HL-60 (cell line): Measurements from ENCODE around the gene LRRC73.

Source experiments
- DNase-seq, 2 experiments: peaks; one replicate each; pipeline ENCODE4 v3.0.0-alpha.2; 2010 to 2020; ENCODE audit warnings: low read depth in 1 of 2, low spot score in 1 of 2
- H3K27ac ChIP-seq: fragments of 250-450 bp; sonication (Bioruptor Pico); replicated peaks from 2 replicates; pipeline ENCODE4 v1.5.1; 2020; ENCODE audit warnings: mild to moderate bottlenecking, moderate library complexity
- H3K27me3 ChIP-seq: fragments of 250-450 bp; sonication (Bioruptor Pico); 2 replicates; pipeline ENCODE4 v1.5.1; 2021; ENCODE audit warnings: mild to moderate bottlenecking, moderate library complexity; ENCODE audit not compliant: insufficient read depth, poor library complexity, severe bottlenecking
- H3K4me3 ChIP-seq: replicated peaks from 2 replicates; pipeline ENCODE4 v1.5.1; 2011; ENCODE audit warnings: mild to moderate bottlenecking, control low read depth, low read length; ENCODE audit not compliant: insufficient read depth
- CTCF ChIP-seq: IDR thresholded peaks from one replicate; pipeline ENCODE4 v1.5.1; 2011; ENCODE audit warnings: low read length, control low read depth, inconsistent platforms; ENCODE audit not compliant: insufficient read depth
- GABPA ChIP-seq: IDR thresholded peaks from 2 replicates; pipeline ENCODE4 v1.6.1; 2012; ENCODE audit warnings: low read depth
- POLR2AphosphoS5 ChIP-seq: IDR thresholded peaks from 2 replicates; pipeline ENCODE4 v1.6.1; 2012; ENCODE audit warnings: low read depth
- SPI1 ChIP-seq: IDR thresholded peaks from 2 replicates; pipeline ENCODE4 v1.6.1; 2012; ENCODE audit warnings: low read depth, mild to moderate bottlenecking, borderline replicate concordance
- TF ChIP-seq, protein P1 (sequence below): IDR thresholded peaks from 2 replicates; pipeline ENCODE4 v1.6.1; 2012; ENCODE audit warnings: low read depth; ENCODE audit not compliant: insufficient replicate concordance

The LRRC73 gene

GRCh38 chr6:43524483-43524961 lies 14.4 kb upstream of the LRRC73 start:
- Histone ChIP-seq H3K4me3 (no peak overlapping the region), H3K27me3 (no peaks in the 10 kb centered on the region), H3K27ac (no peak overlapping the region)
- TF ChIP-seq CTCF (no peak), SPI1 (no peak), GABPA (no peak), POLR2AphosphoS5 (no peak)
- TF ChIP-seq, protein P1, sequence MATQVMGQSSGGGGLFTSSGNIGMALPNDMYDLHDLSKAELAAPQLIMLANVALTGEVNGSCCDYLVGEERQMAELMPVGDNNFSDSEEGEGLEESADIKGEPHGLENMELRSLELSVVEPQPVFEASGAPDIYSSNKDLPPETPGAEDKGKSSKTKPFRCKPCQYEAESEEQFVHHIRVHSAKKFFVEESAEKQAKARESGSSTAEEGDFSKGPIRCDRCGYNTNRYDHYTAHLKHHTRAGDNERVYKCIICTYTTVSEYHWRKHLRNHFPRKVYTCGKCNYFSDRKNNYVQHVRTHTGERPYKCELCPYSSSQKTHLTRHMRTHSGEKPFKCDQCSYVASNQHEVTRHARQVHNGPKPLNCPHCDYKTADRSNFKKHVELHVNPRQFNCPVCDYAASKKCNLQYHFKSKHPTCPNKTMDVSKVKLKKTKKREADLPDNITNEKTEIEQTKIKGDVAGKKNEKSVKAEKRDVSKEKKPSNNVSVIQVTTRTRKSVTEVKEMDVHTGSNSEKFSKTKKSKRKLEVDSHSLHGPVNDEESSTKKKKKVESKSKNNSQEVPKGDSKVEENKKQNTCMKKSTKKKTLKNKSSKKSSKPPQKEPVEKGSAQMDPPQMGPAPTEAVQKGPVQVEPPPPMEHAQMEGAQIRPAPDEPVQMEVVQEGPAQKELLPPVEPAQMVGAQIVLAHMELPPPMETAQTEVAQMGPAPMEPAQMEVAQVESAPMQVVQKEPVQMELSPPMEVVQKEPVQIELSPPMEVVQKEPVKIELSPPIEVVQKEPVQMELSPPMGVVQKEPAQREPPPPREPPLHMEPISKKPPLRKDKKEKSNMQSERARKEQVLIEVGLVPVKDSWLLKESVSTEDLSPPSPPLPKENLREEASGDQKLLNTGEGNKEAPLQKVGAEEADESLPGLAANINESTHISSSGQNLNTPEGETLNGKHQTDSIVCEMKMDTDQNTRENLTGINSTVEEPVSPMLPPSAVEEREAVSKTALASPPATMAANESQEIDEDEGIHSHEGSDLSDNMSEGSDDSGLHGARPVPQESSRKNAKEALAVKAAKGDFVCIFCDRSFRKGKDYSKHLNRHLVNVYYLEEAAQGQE, result no peak
- no peak for DNase-seq

DNA sequence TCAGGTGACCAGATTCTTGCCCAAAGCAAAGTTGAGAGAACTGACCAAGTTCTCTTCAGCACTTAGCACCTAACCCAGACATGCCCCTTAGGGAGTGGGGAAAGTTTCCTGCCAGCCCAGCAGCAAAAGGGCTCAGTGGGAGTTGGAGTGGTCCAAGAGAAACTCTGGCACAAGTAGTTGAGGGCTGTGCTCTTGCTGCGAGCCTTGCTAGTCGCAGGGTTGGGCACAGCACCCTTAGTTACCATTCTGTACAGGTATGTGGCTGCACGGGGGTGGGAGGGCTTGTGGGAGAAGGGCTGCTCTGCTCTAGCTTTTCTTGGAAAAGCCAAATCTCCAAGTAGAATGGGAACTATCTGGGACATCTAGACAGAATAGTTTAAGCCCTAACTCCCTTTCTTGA lies 13.1 kb upstream of the LRRC73 start:
- H3K27me3 ChIP-seq, result no peaks in the 10 kb centered on the region
- TF ChIP-seq, protein P1, result no peak
- peak; percentile 60; the same call in 1 of the 2 replicates for TF ChIP-seq POLR2AphosphoS5
- no peak for TF ChIP-seq SPI1

DNA sequence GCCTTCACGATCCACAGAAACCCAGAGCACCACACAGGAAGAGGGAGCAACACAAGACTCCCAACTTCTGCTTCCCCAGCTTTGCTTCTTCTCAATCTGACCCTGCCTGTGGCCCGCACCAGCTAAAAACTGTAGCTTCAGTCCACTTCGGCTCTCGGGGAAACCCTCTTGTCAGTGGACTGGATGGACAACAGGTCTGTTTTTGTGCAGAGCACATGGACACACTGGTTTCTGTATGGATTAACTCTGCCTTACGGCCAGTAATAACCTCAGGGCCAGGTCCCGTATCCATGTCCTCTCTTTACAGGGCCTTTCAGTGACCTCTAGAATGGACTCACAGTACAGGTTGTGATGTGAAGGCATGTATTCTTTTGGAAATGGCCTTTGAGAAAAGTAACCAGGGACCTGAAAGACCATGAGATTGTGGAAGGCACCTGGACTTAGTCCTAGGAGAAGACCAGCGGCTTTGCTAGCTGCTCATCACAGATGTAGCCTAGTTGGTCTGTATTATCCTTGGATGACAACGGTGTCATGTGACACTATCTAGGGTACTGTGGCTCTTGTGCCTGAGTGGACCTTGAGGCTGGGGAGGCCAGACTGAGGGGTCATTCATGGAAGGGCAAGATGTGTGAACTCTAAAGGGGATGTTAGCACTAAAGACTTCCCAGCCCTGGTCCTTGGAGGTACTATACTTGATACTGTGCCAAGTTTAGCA lies 12.6 kb upstream of the LRRC73 start:
- TF ChIP-seq, protein P1, result no peak
- TF ChIP-seq CTCF (no peak), POLR2AphosphoS5 (no peak; the same call in none of the 2 replicates)
- Histone ChIP-seq H3K4me3 (no peak overlapping the region), H3K27ac (no peak overlapping the region), H3K27me3 (no peaks in the 10 kb centered on the region)
- DNase-seq, result no peak

More for the DNA sequence above, 13.1 kb upstream of the LRRC73 start:
- no peak for DNase-seq
- Histone ChIP-seq H3K27ac (no peak overlapping the region), H3K4me3 (no peak overlapping the region)
